HS-5 (cell line): Measurements from ENCODE around the gene ACOT7.
A peak's percentile ranks its signal among the peaks of the same experiment; 100 is the strongest.

Experiments
- DNase-seq: peaks from one replicate; pipeline ENCODE4 v3.0.0-alpha.2; 2012; ENCODE audit warnings: low read depth

Gene ACOT7

GRCh38 chr1:6248932-6249738 is 144.4 kb downstream of the ACOT7 start:
- DNase-seq: no peak

- no peak for DNase-seq
Measured at GRCh38 chr1:6248161-6248776, 145.3 kb downstream of the ACOT7 start.

- no peak for DNase-seq
Measured at GRCh38 chr1:6247651-6248050, 145.9 kb downstream of the ACOT7 start.

GRCh38 chr1:6246497-6247467 is 146.8 kb downstream of the ACOT7 start:
- DNase-seq: no peak

GRCh38 chr1:6245869-6246496 is 147.6 kb downstream of the ACOT7 start:
- DNase-seq: no peak

GRCh38 chr1:6245086-6245868 is 148.3 kb downstream of the ACOT7 start:
- DNase-seq: no peak

- no peak for DNase-seq
Measured at GRCh38 chr1:6244401-6245049, 149.0 kb downstream of the ACOT7 start.

- no peak for DNase-seq
Measured at GRCh38 chr1:6243993-6244392, 149.6 kb downstream of the ACOT7 start, which contains the start of gene HES3. HES3 (plus strand) TSS chr1:6244179; CDS start chr1:6244366, 187 bp downstream.

GRCh38 chr1:6243053-6243834 is 150.3 kb downstream of the ACOT7 start:
- DNase-seq: no peak

- DNase-seq: no peak
Measured at GRCh38 chr1:6241887-6242740, 151.5 kb downstream of the ACOT7 start.

GRCh38 chr1:6241107-6241886 is 152.3 kb downstream of the ACOT7 start:
- no peak for DNase-seq

- DNase-seq: peak; percentile 53
Measured at GRCh38 chr1:6239950-6240768, 153.4 kb downstream of the ACOT7 start.

- DNase-seq: no peak
Measured at GRCh38 chr1:6239213-6239752, 154.3 kb downstream of the ACOT7 start.

- DNase-seq: no peak
Measured at GRCh38 chr1:6237093-6237492, 156.5 kb downstream of the ACOT7 start.

- no peak for DNase-seq
Measured at GRCh38 chr1:6235296-6235677, 158.3 kb downstream of the ACOT7 start.

GRCh38 chr1:6234502-6235295 is 158.9 kb downstream of the ACOT7 start:
- DNase-seq: no peak
